Tibial nerve (tissue), 4 donors: ENCODE results near the gene OR5K2. TPM values are rescaled to one million over a fixed set of nuclear protein-coding genes. Genes with fewer than 3 reads are reported as not detected.

ENCODE experiments used
- DNase-seq, 2 donors: peaks; one replicate each; pipeline ENCODE4 v3.0.0-alpha.2; 2019; ENCODE audit warnings: low spot score in 2 of 2
- H3K27ac ChIP-seq, 4 donors: fragments of 200-600 bp; sonication (generic) in 3 of 4; one replicate each; pipeline ENCODE4 v1.5.1; 2017 to 2019; ENCODE audit warnings: mild to moderate bottlenecking in 1 of 4
- H3K27me3 ChIP-seq, 2 donors: fragments of 200-600 bp; sonication (generic) in 1 of 2; one replicate each; pipeline versions ENCODE4 v1.5.1 to v1.6.0; 2017 to 2019
- H3K36me3 ChIP-seq, 3 donors: fragments of 200-600 bp; sonication (generic); one replicate each; pipeline ENCODE4 v1.5.1; 2018 to 2019
- H3K4me1 ChIP-seq, 4 donors: fragments of 200-600 bp; sonication (generic) in 3 of 4; one replicate each; pipeline ENCODE4 v1.5.1; 2017 to 2019
- H3K4me3 ChIP-seq, 4 donors: fragments of 200-600 bp; sonication (generic) in 3 of 4; one replicate each; pipeline ENCODE4 v1.5.1; 2017 to 2019; ENCODE audit warnings: mild to moderate bottlenecking in 1 of 4, moderate library complexity in 1 of 4
- H3K9me3 ChIP-seq, 4 donors: fragments of 200-600 bp; sonication (generic) in 3 of 4; one replicate each; pipeline ENCODE4 v1.5.1; 2017 to 2019
- EP300 ChIP-seq, 2 donors: sonication (generic); formaldehyde crosslinking; IDR thresholded peaks; one replicate each; pipeline ENCODE4 v1.6.1; 2017; ENCODE audit warnings: antibody characterized with exemption in 2 of 2, mild to moderate bottlenecking in 1 of 2
- POLR2A ChIP-seq, 2 donors: fragments of 450-650 bp; IDR thresholded peaks; one replicate each; pipeline ENCODE4 v1.6.1; 2017; ENCODE audit warnings: antibody characterized with exemption in 2 of 2, mild to moderate bottlenecking in 2 of 2, moderate library complexity in 2 of 2
- WGBS, 2 donors: methylation state at CpG; one replicate each; pipeline ENCODE4 v1.1.5; 2018; 5-methylcytosine and 5-hydroxymethylcytosine counted together
- small RNA-seq: library from RNA; depleted of rRNA; stranded (forward); fragments of <200 nt; gene quantifications from one replicate; pipeline ENCODE3, GENCODE V24; 2016
- total RNA-seq, 4 donors: library from RNA; depleted of rRNA; stranded (reverse); fragments of >200 nt; gene quantifications; one replicate each; pipeline ENCODE4 v1.1.0, GENCODE V29; 2016
- TF ChIP-seq, protein P1 (sequence below), 5 experiments: fragments of 200-600 bp in 3 of 5; fragments of 450-650 bp in 2 of 5; sonication (generic) in 3 of 5; IDR thresholded peaks; one replicate each; pipeline ENCODE4 v1.5.1; 2016 to 2019; ENCODE audit warnings: antibody characterized with exemption in 5 of 5, mild to moderate bottlenecking in 3 of 5, moderate library complexity in 2 of 5

The OR5K2 gene
- total RNA-seq, 4 donors from 2014 or later: not detected

DNA sequence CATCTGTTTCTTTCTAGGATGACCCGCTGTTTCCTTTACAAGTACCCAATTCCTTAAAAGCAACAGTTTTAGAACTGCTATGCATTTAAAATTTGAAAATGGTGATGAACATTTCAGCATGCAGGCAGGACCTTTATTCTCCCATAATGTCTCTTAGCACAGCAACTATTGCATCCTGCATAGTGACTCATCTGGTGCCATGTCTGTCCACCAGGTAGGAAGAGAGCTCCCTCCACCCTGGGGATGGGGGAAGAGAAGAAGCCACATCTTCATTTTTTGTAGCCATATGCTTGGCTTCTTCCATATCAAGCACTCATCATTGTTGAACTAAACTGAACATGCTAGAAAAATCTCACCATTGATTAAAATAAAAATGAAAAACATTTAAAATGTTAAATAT, 44.2 kb downstream of the OR5K2 start:
- WGBS, 2 donors: 93 to 95% methylated on average over 1 of the region's 1 CpG
- no peaks in the 10 kb centered on the region for H3K36me3 ChIP-seq
- H3K9me3 ChIP-seq: no peaks in the 10 kb centered on the region
- no peak for DNase-seq
- TF ChIP-seq, protein P1, sequence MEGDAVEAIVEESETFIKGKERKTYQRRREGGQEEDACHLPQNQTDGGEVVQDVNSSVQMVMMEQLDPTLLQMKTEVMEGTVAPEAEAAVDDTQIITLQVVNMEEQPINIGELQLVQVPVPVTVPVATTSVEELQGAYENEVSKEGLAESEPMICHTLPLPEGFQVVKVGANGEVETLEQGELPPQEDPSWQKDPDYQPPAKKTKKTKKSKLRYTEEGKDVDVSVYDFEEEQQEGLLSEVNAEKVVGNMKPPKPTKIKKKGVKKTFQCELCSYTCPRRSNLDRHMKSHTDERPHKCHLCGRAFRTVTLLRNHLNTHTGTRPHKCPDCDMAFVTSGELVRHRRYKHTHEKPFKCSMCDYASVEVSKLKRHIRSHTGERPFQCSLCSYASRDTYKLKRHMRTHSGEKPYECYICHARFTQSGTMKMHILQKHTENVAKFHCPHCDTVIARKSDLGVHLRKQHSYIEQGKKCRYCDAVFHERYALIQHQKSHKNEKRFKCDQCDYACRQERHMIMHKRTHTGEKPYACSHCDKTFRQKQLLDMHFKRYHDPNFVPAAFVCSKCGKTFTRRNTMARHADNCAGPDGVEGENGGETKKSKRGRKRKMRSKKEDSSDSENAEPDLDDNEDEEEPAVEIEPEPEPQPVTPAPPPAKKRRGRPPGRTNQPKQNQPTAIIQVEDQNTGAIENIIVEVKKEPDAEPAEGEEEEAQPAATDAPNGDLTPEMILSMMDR (IDR thresholded peaks at IDR 0.05): no peak
- TF ChIP-seq POLR2A (IDR thresholded peaks at IDR 0.05) (no peak), EP300 (IDR thresholded peaks at IDR 0.05) (no peak)
- H3K4me3 ChIP-seq: no peak overlapping the region
- H3K27me3 ChIP-seq: no peaks in the 10 kb centered on the region
- no peaks in the 10 kb centered on the region for H3K4me1 ChIP-seq
- no peak overlapping the region for H3K27ac ChIP-seq

DNA sequence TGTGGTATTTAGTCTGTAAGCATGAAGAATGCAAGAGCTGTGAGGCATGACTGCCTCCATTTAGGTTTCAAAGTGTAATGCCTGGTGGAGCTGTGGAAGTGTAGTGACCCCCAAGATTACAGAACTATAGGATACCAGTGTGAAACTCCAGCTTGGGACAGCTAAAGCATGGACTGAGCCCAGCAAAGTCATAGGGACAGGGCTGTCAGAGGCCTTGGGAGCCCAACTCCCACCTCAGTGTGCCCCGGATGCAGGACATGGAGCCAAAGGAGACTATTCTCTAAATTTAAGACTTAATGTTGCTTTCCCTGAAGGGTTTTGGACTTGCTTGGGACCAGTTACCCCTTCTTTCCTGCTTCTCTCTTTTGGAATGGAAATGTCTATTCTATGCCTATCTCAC, 45.1 kb downstream of the OR5K2 start:
- H3K36me3 ChIP-seq: no peaks in the 10 kb centered on the region
- no peaks in the 10 kb centered on the region for H3K4me1 ChIP-seq
- no peaks in the 10 kb centered on the region for H3K27me3 ChIP-seq
- TF ChIP-seq POLR2A (IDR thresholded peaks at IDR 0.05) (no peak), EP300 (IDR thresholded peaks at IDR 0.05) (no peak)
- TF ChIP-seq, protein P1 (IDR thresholded peaks at IDR 0.05): no peak
- no peak overlapping the region for H3K4me3 ChIP-seq
- H3K27ac ChIP-seq: no peak overlapping the region
- no peaks in the 10 kb centered on the region for H3K9me3 ChIP-seq
- 75 to 83% methylated on average over 1 of the region's 1 CpG for WGBS, 2 donors
- DNase-seq: no peak

DNA sequence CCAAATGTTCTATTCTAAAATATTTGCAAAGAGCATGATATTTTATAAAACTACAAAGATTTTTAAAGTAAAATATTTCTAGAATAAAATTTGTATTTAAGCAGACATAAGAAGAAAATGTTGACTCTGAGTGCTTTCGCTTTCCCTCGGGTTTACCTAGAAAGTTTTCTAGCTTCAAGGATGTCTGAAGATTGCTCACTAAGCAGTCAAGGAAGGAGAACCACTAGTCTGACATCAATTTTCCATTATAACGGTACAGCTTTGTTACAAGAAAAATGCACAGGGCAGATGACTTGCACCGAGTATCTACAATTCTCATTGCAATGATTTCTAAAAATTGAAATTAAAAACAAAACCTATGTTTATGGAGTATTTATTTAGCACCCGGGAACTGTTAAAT, 48.5 kb downstream of the OR5K2 start:
- TF ChIP-seq, protein P1 (IDR thresholded peaks at IDR 0.05): no peak
- TF ChIP-seq POLR2A (IDR thresholded peaks at IDR 0.05) (no peak), EP300 (IDR thresholded peaks at IDR 0.05) (no peak)
- H3K27me3 ChIP-seq: no peaks in the 10 kb centered on the region
- no peaks in the 10 kb centered on the region for H3K36me3 ChIP-seq
- H3K4me3 ChIP-seq: no peak overlapping the region
- no peaks in the 10 kb centered on the region for H3K9me3 ChIP-seq
- H3K4me1 ChIP-seq: no peaks in the 10 kb centered on the region
- 80 to 81% methylated on average over 5 of the region's 5 CpGs for WGBS, 2 donors
- DNase-seq: no peak
- no peak overlapping the region for H3K27ac ChIP-seq

Small RNAs within 50 kb of the gene (small RNA-seq; reads per million reads assigned to genes)
- gene RPL38P4: not detected

Other genes with a start within 250 kb of the OR5K2 start
- not detected for gene OR5H6, start 233.4 kb upstream of the OR5K2 start, total RNA-seq
- gene OR5H2, start 215.2 kb upstream of the OR5K2 start, total RNA-seq: not detected
- not detected for gene OR5K4, start 143.8 kb upstream of the OR5K2 start, total RNA-seq
- gene OR5K3, start 107.0 kb upstream of the OR5K2 start, total RNA-seq: not detected
- not detected for gene OR5K1, start 34.5 kb upstream of the OR5K2 start, total RNA-seq
- gene CLDND1, start 25.2 kb downstream of the OR5K2 start, total RNA-seq: 100 to 1,000 TPM; 106 to 191 (median 172) TPM
- not detected for gene GPR15, start 34.3 kb downstream of the OR5K2 start, total RNA-seq
- 10 to 100 TPM; 19.0 to 36.4 (median 23.4) TPM for gene CPOX, start 95.9 kb downstream of the OR5K2 start, total RNA-seq